SK-N-SH (cell line): ENCODE results near the gene MISP3. TPM values are rescaled to one million over a fixed set of nuclear protein-coding genes. Genes with fewer than 3 reads are reported as not detected.
"Not testable (repeated sequence)": the region's sequence is repeated elsewhere in the genome, so short reads cannot be mapped to it uniquely, and the experiment has no call there.

ENCODE experiments used
- CTCF ChIA-PET: fragments of 300-600, 350-600 bp; formaldehyde crosslinking; extraction: SDS; loops from one replicate; lab custom pipeline; 2021; lab: Yijun Ruan, JAX
- POLR2A ChIA-PET: fragments of 350-600 bp; sonication (Branson Sonifier 250); formaldehyde crosslinking; extraction: SDS; loops from one replicate; lab custom pipeline; 2020; ENCODE audit warnings: antibody characterized with exemption, inconsistent platforms; lab: Yijun Ruan, JAX
- DNase-seq: peaks from one replicate; pipeline ENCODE4 v3.0.0; 2012
- H2AFZ ChIP-seq: fragments of 200-600 bp; sonication (generic); 2 replicates; pipeline ENCODE4 v1.8.1; 2016; ENCODE audit warnings: antibody characterized with exemption, mild to moderate bottlenecking, low read depth
- H3F3A ChIP-seq: fragments of 200-600 bp; sonication (generic); replicated peaks from 2 replicates; pipeline ENCODE3; 2016; ENCODE audit warnings: antibody characterized with exemption, mild to moderate bottlenecking; ENCODE audit not compliant: insufficient read depth
- H3K27ac ChIP-seq, 2 experiments: fragments of 200-500 bp in 1 of 2; fragments of 200-600 bp in 1 of 2; sonication (Bioruptor generic) in 1 of 2; sonication (generic), shearing (Covaris generic) in 1 of 2; 2 replicates each; pipeline versions ENCODE4 v1.5.1 to v1.6.1; 2014 to 2016; ENCODE audit warnings: low read depth in 2 of 2, inconsistent platforms in 1 of 2, low read length in 1 of 2, mild to moderate bottlenecking in 1 of 2, mixed read lengths in 1 of 2
- H3K27me3 ChIP-seq: fragments of 200-600 bp; sonication (generic), shearing (Covaris generic); 2 replicates; pipeline ENCODE4 v1.6.1; 2016; ENCODE audit warnings: mixed run types; ENCODE audit not compliant: insufficient read depth
- H3K36me3 ChIP-seq, 2 experiments: fragments of 200-500 bp in 1 of 2; fragments of 200-600 bp in 1 of 2; sonication (Bioruptor generic) in 1 of 2; sonication (generic) in 1 of 2; replicated peaks in 1 of 2; 2 replicates each; pipeline versions ENCODE3 to v1.5.1; 2014 to 2016; ENCODE audit warnings: low read length in 1 of 2, mild to moderate bottlenecking in 1 of 2; ENCODE audit not compliant: insufficient read depth in 2 of 2, control insufficient read depth in 1 of 2
- H3K4me1 ChIP-seq, 2 experiments: fragments of 200-500 bp in 1 of 2; fragments of 200-600 bp in 1 of 2; sonication (Bioruptor generic) in 1 of 2; sonication (generic), shearing (Covaris generic) in 1 of 2; 2 replicates each; pipeline versions ENCODE4 v1.5.1 to v1.6.1; 2014 to 2016; ENCODE audit warnings: low read depth in 1 of 2, low read length in 1 of 2, mixed run types in 1 of 2; ENCODE audit not compliant: insufficient read depth in 2 of 2, control insufficient read depth in 1 of 2
- H3K4me2 ChIP-seq: fragments of 200-600 bp; sonication (generic), shearing (Covaris generic); 2 replicates; pipeline ENCODE4 v1.6.1; 2017; ENCODE audit warnings: mixed run types
- H3K4me3 ChIP-seq, 2 experiments: fragments of 200-500 bp in 1 of 2; fragments of 200-600 bp in 1 of 2; sonication (Bioruptor generic) in 1 of 2; sonication (generic), shearing (Covaris generic) in 1 of 2; 2 replicates each; pipeline versions ENCODE4 v1.5.1 to v1.8.1; 2014 to 2016; ENCODE audit warnings: low read depth in 2 of 2, inconsistent platforms in 1 of 2, low read length in 1 of 2, mild to moderate bottlenecking in 1 of 2, mixed read lengths in 1 of 2, moderate library complexity in 1 of 2
- H3K79me2 ChIP-seq: fragments of 200-600 bp; sonication (generic); 2 replicates; pipeline ENCODE4 v1.8.1; 2017; ENCODE audit warnings: mild to moderate bottlenecking; ENCODE audit not compliant: insufficient read depth
- H3K9ac ChIP-seq: fragments of 200-600 bp; sonication (generic); 2 replicates; pipeline ENCODE4 v1.6.1; 2017; ENCODE audit warnings: mixed run types
- H3K9me2 ChIP-seq: fragments of 200-600 bp; sonication (generic); 2 replicates; pipeline ENCODE4 v1.6.1; 2017; ENCODE audit warnings: mixed run types
- H3K9me3 ChIP-seq: fragments of 200-600 bp; sonication (generic); 2 replicates; pipeline ENCODE4 v1.6.1; 2017; ENCODE audit warnings: mixed run types, mild to moderate bottlenecking, moderate library complexity
- H4K20me1 ChIP-seq: fragments of 200-600 bp; sonication (generic); 2 replicates; pipeline ENCODE4 v1.6.1; 2017; ENCODE audit warnings: mild to moderate bottlenecking, mixed run types; ENCODE audit not compliant: insufficient read depth
- ELF1 ChIP-seq: IDR thresholded peaks from 2 replicates; pipeline ENCODE4 v1.4.0; 2012
- EP300 ChIP-seq, 2 experiments: IDR thresholded peaks; 2 replicates each; pipeline versions ENCODE4 v1.4.0 to v1.6.1; 2012; ENCODE audit warnings: borderline replicate concordance in 1 of 2, low read depth in 1 of 2, low read length in 1 of 2
- EZH2phosphoT487 ChIP-seq: fragments of 200-600 bp; sonication (generic); IDR thresholded peaks from 2 replicates; pipeline ENCODE4 v1.6.1; 2017; ENCODE audit warnings: low read depth, mixed run types, mild to moderate bottlenecking, antibody characterized with exemption, moderate library complexity, borderline replicate concordance
- FOXM1 ChIP-seq: IDR thresholded peaks from 2 replicates; pipeline ENCODE4 v1.4.0; 2012; ENCODE audit warnings: low read depth, mild to moderate bottlenecking
- MXI1 ChIP-seq: IDR thresholded peaks from 2 replicates; pipeline ENCODE4 v1.6.1; 2012; ENCODE audit warnings: mild to moderate bottlenecking, low read depth, low read length, improper control_type of control experiment
- RAD21 ChIP-seq: IDR thresholded peaks from 2 replicates; pipeline ENCODE4 v1.6.1; 2012; ENCODE audit warnings: mild to moderate bottlenecking, low read length
- RCOR1 ChIP-seq: fragments of 150-350 bp; IDR thresholded peaks from 2 replicates; pipeline ENCODE4 v1.6.1; 2017; ENCODE audit warnings: antibody characterized with exemption, low read length
- TAF1 ChIP-seq: IDR thresholded peaks from 2 replicates; pipeline ENCODE4 v1.6.1; 2012; ENCODE audit warnings: low read depth, mild to moderate bottlenecking, low read length, moderate library complexity, borderline replicate concordance
- YY1 ChIP-seq: IDR thresholded peaks from 2 replicates; pipeline ENCODE4 v1.4.0; 2012; ENCODE audit warnings: low read depth, mild to moderate bottlenecking
- ZBTB33 ChIP-seq: IDR thresholded peaks from 2 replicates; pipeline ENCODE4 v1.4.0; 2012; ENCODE audit warnings: low read depth, borderline replicate concordance
- WGBS: methylation state at CpG from one replicate; pipeline ENCODE4 v1.1.6; 2017; ENCODE audit warnings: low lambda C conversion rate; 5-methylcytosine and 5-hydroxymethylcytosine counted together
- polyA plus RNA-seq, 3 experiments: library from polyadenylated mRNA; depleted of rRNA; stranded (reverse); fragments of >200 nt; gene quantifications; 2 replicates each; pipeline ENCODE4 v1.2.3, GENCODE V29; 2012
- TF ChIP-seq, protein P1 (sequence below): IDR thresholded peaks from 2 replicates; pipeline ENCODE4; 2012

The MISP3 gene
- polyA plus RNA-seq, 1 of the 3 experiments (the other 2 are of a cell fraction), result 2.6 TPM

GRCh38 chr19:14033946-14034345 is 38.6 kb upstream of the MISP3 start:
- Histone ChIP-seq H3K27me3 (no peaks in the 10 kb centered on the region), H3K9me2 (no peaks in the 10 kb centered on the region), H3K9ac (no peak overlapping the region), H3K4me2 (no peak overlapping the region), H2AFZ (no peak overlapping the region), H3K36me3 (no peaks in the 10 kb centered on the region), H4K20me1 (no peaks in the 10 kb centered on the region), H3K27ac (no peak overlapping the region), H3F3A (peaks cover 13% of the 10 kb centered on the region), H3K4me1 (peaks cover 0 to 3% of the 10 kb centered on the region in 2 experiments; a peak in 1 of 4 replicates), H3K79me2 (no peaks in the 10 kb centered on the region), H3K9me3 (no peaks in the 10 kb centered on the region), H3K4me3 (no peak overlapping the region)
- ChIA-PET POLR2A (no interaction called here), CTCF (interaction anchor here (3.4 kb wide), 1 partner anchor 8 kb away, joined by 36 read pairs; no protein-coding TSS in a partner anchor)
- TF ChIP-seq RAD21 (no peak), EP300 (IDR thresholded peaks at IDR 0.05; ENCODE audit: borderline replicate concordance in 1 of 2, low read depth in 1 of 2, low read length in 1 of 2) (no peak), TAF1 (no peak), ZBTB33 (no peak), YY1 (no peak), EZH2phosphoT487 (no peak), MXI1 (no peak), FOXM1 (no peak), RCOR1 (no peak), ELF1 (no peak)
- TF ChIP-seq, protein P1, sequence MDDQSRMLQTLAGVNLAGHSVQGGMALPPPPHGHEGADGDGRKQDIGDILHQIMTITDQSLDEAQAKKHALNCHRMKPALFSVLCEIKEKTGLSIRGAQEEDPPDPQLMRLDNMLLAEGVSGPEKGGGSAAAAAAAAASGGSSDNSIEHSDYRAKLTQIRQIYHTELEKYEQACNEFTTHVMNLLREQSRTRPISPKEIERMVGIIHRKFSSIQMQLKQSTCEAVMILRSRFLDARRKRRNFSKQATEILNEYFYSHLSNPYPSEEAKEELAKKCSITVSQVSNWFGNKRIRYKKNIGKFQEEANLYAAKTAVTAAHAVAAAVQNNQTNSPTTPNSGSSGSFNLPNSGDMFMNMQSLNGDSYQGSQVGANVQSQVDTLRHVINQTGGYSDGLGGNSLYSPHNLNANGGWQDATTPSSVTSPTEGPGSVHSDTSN, result no peak
- DNase-seq, result no peak
- 100% methylated on average over 2 of the region's 2 CpGs for WGBS

DNA sequence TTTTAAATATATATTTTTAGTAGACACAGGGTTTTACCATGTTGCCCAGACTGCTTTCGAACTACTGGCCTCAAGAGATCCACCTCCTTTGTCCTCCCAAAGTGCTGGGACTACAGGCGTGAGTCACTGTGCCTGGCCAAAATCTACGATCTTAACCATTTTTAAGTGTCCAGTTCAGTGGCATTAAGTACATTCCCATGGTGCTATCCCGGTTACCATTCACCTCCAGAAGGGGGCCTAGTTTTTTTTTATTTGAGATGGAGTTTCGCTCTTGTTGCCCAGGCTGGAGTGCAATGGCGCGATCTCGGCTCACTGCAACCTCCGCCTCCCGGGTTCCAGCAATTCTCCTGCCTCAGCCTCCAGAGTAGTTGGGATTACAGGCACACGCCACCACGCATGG is 37.4 kb upstream of the MISP3 start:
- not testable (repeated sequence) for DNase-seq, H3K9ac ChIP-seq, H3K4me1 ChIP-seq, H3K4me3 ChIP-seq, H3K4me2 ChIP-seq, H3K79me2 ChIP-seq, H3K27me3 ChIP-seq, H3K27ac ChIP-seq, H3K36me3 ChIP-seq, H4K20me1 ChIP-seq, H3K9me2 ChIP-seq, H2AFZ ChIP-seq, H3K9me3 ChIP-seq
- H3F3A ChIP-seq, result peaks cover 13% of the 10 kb centered on the region
- 90% methylated on average over 12 of the region's 12 CpGs for WGBS
- CTCF ChIA-PET, result interaction anchor here (0.7 to 1.4 kb wide), 4 partner anchors 12 to 173 kb away, joined by 3 to 4 read pairs (median 3); no protein-coding TSS in a partner anchor
- POLR2A ChIA-PET, result interaction anchor here (0.7 kb wide), 1 partner anchor 97 kb away, joined by 3 read pairs; no protein-coding TSS in a partner anchor
